ENCODE results near the gene ADGRG1.
"Not testable (repeated sequence)": the region's sequence is repeated elsewhere in the genome, so short reads cannot be mapped to it uniquely, and the experiment has no call there.

The ADGRG1 gene

DNA sequence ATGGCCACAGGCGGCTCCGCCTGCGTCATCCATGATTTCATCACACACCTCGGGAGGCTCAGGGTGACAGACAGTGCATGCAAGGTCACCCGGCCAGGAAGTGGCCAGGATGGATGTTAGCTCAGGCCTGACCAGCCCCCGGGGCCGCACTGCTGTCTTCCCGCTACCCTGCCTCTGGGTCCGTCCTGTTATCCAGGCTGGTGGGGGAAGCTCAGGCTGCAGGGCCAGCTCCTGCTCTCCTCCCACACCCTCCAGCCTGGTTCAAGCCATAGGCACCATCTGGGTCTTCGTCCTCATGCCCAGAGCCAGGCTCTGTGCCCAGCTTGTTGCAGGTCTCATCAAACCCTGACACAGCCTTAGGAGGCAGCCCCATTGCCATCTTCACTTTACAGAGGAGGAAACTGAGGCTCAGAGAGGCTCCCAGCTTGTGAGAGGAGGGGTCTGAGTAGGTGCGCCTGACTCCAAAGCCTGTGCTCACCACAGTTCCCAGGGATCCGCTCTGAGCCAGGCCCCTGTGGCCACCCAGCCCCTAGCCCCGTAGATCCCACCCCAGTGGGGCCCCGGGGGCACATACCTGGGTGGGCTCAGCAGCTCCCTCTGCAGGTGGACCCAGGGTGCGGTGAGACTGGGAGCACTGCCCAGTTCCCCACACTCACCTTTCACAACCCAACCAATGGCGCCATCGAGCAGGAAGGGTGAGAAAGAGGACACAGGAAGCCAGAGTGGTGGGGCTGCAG, 39.3 kb downstream of the ADGRG1 start:
- DNase-seq (no peak), ATAC-seq (no peak)
- Mint-ChIP-seq H3K9me3 (no peaks in the 10 kb centered on the region), H3K27ac (no peak overlapping the region), H3K36me3 (ENCODE audit: low read depth) (no peaks in the 10 kb centered on the region), H3K27me3 (no peaks in the 10 kb centered on the region), H3K4me3 (no peak overlapping the region), H3K4me1 (no peaks in the 10 kb centered on the region)

DNA sequence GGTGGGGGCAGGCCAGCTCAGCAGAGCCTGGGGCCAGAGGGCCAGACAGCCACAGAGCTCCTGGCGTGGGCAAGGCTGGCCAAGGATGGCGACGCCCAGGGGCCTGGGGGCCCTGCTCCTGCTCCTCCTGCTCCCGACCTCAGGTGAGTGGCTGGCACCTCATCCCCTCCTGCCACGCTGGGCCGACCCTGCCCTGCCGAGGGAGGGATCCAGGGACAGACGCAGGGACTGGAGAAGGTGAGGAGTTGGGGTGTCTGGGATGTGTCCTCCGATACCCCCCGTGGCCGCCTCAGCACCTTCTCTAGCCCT, 39.8 kb downstream of the ADGRG1 start, which contains the start of gene ADGRG3:
TSS of gene ADGRG3 (plus strand) at position 44 of the 309 bp plus-strand sequence. CDS start at position 86, 42 bp downstream.
- ATAC-seq (no peak), DNase-seq (no peak)
- H3K27me3 Mint-ChIP-seq = no peaks in the 10 kb centered on the region
- H3K9me3 Mint-ChIP-seq = no peaks in the 10 kb centered on the region
- no peak within 1 kb of the TSS for H3K27ac Mint-ChIP-seq
- H3K4me1 Mint-ChIP-seq = no peaks in the 10 kb centered on the region
- H3K4me3 Mint-ChIP-seq = no peak within 1 kb of the TSS
- H3K36me3 Mint-ChIP-seq (ENCODE audit: low read depth) = no peaks in the 10 kb centered on the region

DNA sequence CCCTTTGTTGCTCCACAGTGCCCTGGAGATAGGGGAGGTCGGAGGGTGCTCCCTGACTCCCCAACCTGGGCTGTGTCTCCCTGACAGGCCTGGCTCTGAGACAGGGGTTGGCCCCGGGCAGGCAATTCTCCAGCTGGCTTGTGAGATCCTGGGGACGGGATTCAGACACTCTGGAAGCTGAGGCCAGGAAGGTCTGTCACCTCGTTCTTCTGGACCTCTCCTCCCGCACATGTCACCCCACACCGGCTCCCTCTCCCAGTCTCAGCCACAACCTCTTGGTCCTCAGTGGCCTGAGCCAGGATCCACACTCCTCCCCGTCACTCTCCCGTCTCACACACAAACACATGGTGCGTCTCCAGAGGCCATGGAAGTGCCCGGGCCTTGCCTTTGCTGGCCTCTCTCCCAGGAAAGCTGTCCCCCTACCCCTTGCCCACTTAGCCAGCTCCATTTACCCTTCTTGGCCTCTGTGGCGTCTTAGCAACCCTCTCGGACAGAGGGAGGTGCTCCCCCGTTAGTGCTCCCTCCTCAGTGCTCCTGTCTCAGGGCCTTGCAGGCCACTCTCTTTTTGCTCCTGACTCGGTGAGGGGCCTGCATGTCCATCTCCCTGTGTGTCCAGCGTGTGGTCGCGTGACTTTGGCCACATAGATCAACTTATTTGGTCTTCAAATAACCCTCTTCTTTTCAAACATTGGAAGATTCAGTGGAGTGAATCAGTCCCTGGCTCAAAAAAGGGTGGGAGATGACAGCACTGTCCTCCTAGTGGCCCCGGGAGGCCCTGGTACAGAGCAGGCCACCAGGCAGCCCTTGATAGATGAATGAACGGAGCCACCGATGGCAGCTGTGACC, 40.4 kb downstream of the ADGRG1 start:
- no peaks in the 10 kb centered on the region for H3K27me3 Mint-ChIP-seq
- H3K36me3 Mint-ChIP-seq (ENCODE audit: low read depth) = no peaks in the 10 kb centered on the region
- no peak overlapping the region for H3K4me3 Mint-ChIP-seq
- no peaks in the 10 kb centered on the region for H3K4me1 Mint-ChIP-seq
- H3K9me3 Mint-ChIP-seq = no peaks in the 10 kb centered on the region
- H3K27ac Mint-ChIP-seq = no peak overlapping the region
- ATAC-seq (no peak), DNase-seq (no peak)

DNA sequence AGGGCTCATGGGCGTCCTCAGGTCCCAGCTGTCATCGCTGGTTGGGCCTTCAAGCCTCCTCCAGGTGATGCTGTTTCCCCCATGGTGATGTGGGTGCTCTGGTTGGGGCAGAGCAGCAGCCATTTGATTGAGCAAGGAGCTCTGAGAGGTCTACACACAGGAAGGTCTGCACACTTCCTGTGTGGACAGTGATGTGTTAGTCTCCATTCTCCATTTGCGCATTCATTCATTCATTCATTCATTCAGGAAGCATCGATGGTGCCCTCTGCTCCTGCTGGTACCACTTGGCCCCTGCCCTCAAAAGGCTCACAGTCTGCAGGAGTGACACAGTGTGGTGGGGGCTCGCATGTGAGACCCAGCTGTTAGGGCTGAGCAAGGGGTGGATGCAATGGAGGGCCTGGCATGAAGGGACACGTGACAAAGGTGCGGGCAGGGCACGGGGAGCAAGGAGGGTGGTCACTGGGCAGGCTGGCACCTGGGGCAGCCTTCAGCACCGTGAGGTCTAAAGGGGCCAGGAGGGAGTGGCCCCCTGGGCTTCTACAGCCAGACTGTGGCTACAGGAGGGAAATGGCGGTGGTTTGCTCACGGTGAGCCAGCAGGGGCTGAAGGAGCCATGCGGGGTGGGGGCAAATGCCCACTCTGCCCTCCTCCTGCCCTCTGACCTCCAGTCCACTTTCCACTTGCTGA, 41.2 kb downstream of the ADGRG1 start:
- no peak for ATAC-seq
- no peaks in the 10 kb centered on the region for H3K27me3 Mint-ChIP-seq
- no peak overlapping the region for H3K4me3 Mint-ChIP-seq
- H3K4me1 Mint-ChIP-seq = no peaks in the 10 kb centered on the region
- H3K36me3 Mint-ChIP-seq (ENCODE audit: low read depth) = no peaks in the 10 kb centered on the region
- no peaks in the 10 kb centered on the region for H3K9me3 Mint-ChIP-seq
- no peak overlapping the region for H3K27ac Mint-ChIP-seq
- no peak for DNase-seq

DNA sequence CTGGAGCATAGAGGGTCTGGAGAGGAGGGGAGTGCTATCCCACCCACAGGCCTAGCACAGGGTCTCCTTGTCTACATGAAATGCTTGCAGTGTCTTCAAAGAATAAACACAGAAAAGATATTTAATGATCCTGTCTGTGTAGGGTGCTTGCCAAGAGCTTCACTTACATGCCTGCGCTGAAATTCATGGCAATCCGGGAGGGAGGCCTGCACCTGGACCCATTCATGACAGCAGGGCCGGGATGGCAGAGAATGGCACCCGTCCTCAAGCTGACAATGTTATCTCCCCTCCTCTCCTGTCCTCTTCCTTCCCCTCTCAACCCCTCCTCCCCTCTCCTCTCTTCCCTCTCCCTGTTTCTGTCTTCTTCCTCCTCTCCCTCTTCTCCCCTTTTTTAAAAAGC, 41.8 kb downstream of the ADGRG1 start:
- H3K36me3 Mint-ChIP-seq (ENCODE audit: low read depth) = no peaks in the 10 kb centered on the region
- H3K4me3 Mint-ChIP-seq = no peak overlapping the region
- H3K4me1 Mint-ChIP-seq = no peaks in the 10 kb centered on the region
- DNase-seq (no peak), ATAC-seq (no peak)
- no peaks in the 10 kb centered on the region for H3K27me3 Mint-ChIP-seq
- H3K27ac Mint-ChIP-seq = no peak overlapping the region
- H3K9me3 Mint-ChIP-seq = no peaks in the 10 kb centered on the region

DNA sequence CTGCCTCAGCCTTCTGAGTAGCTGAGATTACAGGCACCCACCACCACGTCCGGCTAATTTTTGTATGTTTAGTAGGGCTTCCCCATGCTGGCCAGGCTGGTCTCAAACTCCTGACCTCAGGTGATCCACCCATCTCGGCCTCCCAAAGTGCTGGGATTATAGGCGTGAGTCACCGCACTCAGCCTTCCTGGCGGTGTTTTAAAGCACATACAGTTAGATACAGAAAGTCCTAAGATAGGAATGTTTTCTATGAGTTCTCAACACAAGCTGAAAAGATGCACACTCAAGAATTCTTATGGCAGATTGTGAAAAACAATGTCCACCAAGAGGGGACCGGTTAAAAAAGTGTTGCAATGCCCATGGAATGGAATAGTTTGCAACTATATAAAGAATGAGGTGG, 43.0 kb downstream of the ADGRG1 start:
- not testable (repeated sequence) for H3K27ac Mint-ChIP-seq, DNase-seq

DNA sequence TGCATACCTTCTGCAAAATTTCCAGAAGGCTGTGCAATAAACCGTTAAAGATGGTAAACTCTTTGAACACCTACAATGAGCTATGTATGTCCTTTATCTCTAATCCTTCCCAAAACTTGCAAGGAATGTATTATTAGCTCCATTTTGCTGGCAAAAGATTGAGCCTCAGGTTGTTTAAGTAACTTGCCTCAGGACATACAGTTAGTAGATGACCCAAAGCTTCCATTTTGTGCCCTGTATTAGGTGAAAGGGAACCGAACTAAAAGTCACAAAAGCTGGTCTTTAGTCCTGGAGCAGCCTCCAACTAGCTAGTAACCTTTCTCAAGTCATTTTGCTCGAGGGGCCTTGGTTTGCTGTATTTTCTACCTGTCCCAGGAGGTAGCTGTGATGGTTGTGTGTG, 44.0 kb downstream of the ADGRG1 start:
- DNase-seq = no peak
- H3K4me3 Mint-ChIP-seq = no peak overlapping the region
- H3K36me3 Mint-ChIP-seq (ENCODE audit: low read depth) = no peaks in the 10 kb centered on the region
- ATAC-seq = no peak
- H3K27ac Mint-ChIP-seq = no peak overlapping the region
- H3K4me1 Mint-ChIP-seq = no peaks in the 10 kb centered on the region
- H3K9me3 Mint-ChIP-seq = no peaks in the 10 kb centered on the region
- H3K27me3 Mint-ChIP-seq = no peaks in the 10 kb centered on the region

More for the DNA sequence above, 43.0 kb downstream of the ADGRG1 start:
- ATAC-seq; H3K9me3 Mint-ChIP-seq; H3K4me1 Mint-ChIP-seq; H3K27me3 Mint-ChIP-seq; H3K36me3 Mint-ChIP-seq (ENCODE audit: low read depth); H3K4me3 Mint-ChIP-seq: not testable (repeated sequence)

DNA sequence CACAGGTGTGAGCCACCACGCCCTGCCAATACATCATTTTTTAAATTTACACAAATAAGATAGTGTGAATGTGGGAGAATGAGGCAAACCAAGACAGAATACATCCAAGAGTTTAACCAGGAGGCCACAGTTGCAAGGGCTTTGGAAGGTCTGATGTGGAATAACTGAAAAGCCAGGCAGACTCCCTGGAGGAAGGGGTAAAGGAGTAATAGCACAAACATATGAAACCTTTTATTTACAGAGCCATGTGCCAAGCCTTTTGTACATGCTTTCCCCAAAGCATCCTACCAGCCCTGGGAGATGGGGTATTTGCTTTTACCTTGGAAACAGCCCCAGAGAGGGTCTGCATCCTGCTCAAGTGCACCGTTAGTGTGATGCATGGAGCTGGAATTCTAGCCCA, 44.4 kb downstream of the ADGRG1 start:
- H3K27ac Mint-ChIP-seq = no peak overlapping the region

DNA sequence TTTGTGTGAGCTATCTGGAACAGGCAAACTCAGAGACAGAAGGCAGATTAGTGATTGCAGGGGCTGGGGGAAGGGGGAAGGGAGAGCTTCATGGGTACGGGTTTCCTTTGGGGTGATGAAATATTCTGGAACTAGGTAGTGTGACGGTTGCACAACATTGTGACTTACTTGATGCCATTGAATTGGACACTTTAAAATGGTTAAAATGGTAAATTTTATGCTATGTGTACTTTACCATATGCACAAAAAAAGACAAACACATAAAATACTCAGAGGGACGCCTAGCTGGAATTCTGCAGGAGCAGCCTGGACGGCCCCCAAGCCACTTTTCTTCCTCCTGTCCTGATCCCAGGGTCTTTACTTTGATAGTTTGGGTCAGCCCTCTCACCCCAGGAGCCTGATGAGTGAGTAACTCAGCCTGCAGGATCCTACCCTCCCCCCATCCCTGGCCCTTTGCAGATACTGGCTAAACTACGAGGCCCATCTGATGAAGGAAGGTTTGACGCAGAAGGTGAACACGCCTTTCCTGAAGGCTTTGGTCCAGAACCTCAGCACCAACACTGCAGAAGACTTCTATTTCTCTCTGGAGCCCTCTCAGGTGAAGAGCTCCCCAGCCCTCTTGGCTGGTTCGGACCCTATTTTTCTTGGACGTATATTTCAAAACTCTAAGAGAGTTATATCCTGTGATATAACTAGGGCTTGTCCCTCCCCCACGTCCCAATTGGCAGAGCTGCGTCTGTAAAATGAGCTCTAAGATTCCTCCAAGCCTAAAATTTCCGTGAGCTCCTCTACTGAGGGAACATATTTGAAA, 47.5 kb downstream of the ADGRG1 start:
- Mint-ChIP-seq H3K4me1 (no peaks in the 10 kb centered on the region), H3K27ac (no peak overlapping the region), H3K9me3 (no peaks in the 10 kb centered on the region), H3K27me3 (no peaks in the 10 kb centered on the region), H3K36me3 (ENCODE audit: low read depth) (no peaks in the 10 kb centered on the region), H3K4me3 (no peak overlapping the region)
- ATAC-seq (no peak), DNase-seq (no peak)

More for the DNA sequence above, 44.4 kb downstream of the ADGRG1 start:
- Mint-ChIP-seq H3K36me3 (ENCODE audit: low read depth) (no peaks in the 10 kb centered on the region), H3K4me1 (no peaks in the 10 kb centered on the region), H3K4me3 (no peak overlapping the region), H3K27me3 (no peaks in the 10 kb centered on the region), H3K9me3 (no peaks in the 10 kb centered on the region)
- ATAC-seq = no peak
- no peak for DNase-seq

DNA sequence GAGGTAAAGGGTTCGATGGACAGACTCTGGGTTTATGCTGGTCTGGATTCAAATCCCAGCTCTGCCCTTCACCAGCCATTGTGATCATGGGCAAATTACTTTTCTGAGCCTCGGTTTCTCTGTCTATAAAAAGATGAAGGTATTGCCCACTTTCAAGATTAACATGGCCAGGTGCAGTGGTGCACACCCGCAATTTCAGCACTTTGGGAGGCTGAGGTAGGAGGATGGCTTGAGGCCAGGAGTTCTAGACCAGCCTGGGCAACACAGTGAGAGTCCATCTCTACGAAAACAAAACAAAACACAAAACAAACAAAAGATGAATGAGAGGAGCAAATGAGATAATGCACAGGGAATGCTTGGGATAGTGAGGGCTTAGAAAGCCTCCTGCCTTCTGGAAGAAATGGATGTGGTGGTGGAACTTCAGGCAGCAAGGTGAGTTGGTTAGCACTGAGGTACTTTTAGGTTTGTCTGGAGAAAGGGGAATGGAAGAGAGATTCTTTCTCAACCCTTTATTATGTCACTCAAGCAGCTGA, 48.2 kb downstream of the ADGRG1 start:
- Mint-ChIP-seq H3K4me3 (no peak overlapping the region), H3K36me3 (ENCODE audit: low read depth) (no peaks in the 10 kb centered on the region), H3K27ac (no peak overlapping the region), H3K9me3 (no peaks in the 10 kb centered on the region), H3K4me1 (no peaks in the 10 kb centered on the region), H3K27me3 (no peaks in the 10 kb centered on the region)
- no peak for DNase-seq
- ATAC-seq = no peak

DNA sequence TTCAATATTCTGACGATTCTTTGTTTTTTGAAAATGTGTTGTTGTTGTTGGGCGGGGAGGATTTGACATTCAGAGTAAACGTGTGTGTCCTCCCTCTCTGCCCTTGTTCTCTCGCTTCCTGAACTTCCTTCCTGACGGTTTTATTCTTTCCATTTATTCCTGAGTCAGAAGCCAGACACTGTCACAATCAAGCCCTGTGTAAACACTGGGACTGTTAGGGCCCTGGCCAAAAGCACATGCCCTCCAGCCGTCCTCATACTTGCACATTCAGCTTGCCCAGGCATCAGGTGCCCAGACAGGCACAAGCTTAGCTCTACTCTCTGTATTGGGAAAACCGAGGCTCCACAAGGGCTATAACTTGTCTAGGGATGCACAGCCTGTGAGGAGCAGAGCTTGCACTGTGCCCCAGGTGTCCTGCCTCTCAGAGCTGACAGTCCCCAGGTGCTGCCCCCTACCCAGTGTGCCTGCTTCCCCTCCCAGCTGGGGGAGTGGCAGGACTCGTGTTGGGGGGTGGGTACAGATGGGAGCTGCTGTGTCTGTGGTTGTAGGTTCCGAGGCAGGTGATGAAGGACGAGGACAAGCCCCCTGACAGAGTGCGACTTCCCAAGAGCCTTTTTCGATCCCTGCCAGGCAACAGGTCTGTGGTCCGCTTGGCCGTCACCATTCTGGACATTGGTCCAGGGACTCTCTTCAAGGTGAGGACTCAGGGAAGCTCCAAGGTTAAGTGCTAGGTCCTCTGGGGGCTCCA, 49.4 kb downstream of the ADGRG1 start:
- H3K4me3 Mint-ChIP-seq = no peak overlapping the region
- H3K9me3 Mint-ChIP-seq = no peaks in the 10 kb centered on the region
- ATAC-seq = no peak
- H3K27ac Mint-ChIP-seq = no peak overlapping the region
- no peaks in the 10 kb centered on the region for H3K36me3 Mint-ChIP-seq (ENCODE audit: low read depth)
- H3K4me1 Mint-ChIP-seq = no peaks in the 10 kb centered on the region
- no peaks in the 10 kb centered on the region for H3K27me3 Mint-ChIP-seq
- DNase-seq = no peak

DNA sequence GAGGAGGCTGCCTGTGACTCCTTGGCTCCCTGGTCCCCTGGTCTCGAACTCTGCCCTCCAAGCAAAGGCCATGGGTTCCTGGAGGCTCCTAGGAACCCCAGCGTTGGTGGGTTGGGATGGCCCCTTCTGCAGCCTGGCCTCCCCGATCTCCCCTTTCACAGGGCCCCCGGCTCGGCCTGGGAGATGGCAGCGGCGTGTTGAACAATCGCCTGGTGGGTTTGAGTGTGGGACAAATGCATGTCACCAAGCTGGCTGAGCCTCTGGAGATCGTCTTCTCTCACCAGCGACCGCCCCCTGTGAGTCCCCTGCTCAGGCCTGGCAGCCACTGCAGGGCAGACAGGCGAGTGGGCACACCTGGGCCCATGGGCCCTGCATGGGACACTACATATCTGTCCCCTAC, 50.6 kb downstream of the ADGRG1 start:
- no peaks in the 10 kb centered on the region for H3K36me3 Mint-ChIP-seq (ENCODE audit: low read depth)
- no peak for ATAC-seq
- no peak overlapping the region for H3K27ac Mint-ChIP-seq
- H3K4me1 Mint-ChIP-seq = no peaks in the 10 kb centered on the region
- H3K27me3 Mint-ChIP-seq = no peaks in the 10 kb centered on the region
- no peaks in the 10 kb centered on the region for H3K9me3 Mint-ChIP-seq
- no peak overlapping the region for H3K4me3 Mint-ChIP-seq
- no peak for DNase-seq

DNA sequence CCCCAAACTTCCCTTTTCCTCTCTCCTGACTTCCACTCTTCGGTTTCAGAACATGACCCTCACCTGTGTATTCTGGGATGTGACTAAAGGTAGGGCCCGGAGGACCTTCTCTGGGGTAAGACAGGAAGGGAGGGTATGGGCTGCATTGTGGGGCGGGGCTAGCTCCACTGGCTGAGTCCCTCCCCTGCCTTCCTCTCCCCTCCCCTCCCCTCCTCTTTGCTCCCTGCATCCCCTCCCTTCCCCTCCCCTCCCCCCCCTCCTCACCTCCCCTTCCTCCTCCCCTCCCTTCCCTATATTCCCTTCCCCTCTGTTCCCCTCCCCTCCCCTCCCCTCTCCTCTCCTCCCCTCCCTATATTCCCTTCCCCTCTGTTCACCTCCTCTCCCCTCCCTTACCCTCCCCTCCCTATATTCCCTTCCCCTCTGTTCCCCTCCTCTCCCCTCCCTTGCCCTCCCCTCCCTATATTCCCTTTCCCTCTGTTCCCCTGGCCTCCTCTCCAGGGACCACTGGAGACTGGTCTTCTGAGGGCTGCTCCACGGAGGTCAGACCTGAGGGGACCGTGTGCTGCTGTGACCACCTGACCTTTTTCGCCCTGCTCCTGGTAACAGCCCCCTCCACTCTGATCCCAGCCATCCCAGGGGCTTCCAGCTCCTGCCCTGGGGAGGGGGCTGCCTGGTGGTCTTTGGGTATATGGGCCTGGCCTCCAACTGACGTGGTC, 51.5 kb downstream of the ADGRG1 start:
- DNase-seq (no peak), ATAC-seq (no peak)
- H3K4me3 Mint-ChIP-seq = no peak overlapping the region
- no peaks in the 10 kb centered on the region for H3K9me3 Mint-ChIP-seq
- no peaks in the 10 kb centered on the region for H3K4me1 Mint-ChIP-seq
- no peak overlapping the region for H3K27ac Mint-ChIP-seq
- no peaks in the 10 kb centered on the region for H3K27me3 Mint-ChIP-seq
- no peaks in the 10 kb centered on the region for H3K36me3 Mint-ChIP-seq (ENCODE audit: low read depth)
